SU-DHL-6 (cell line): ENCODE results near the gene EVA1B.

ENCODE experiments used
- CTCF ChIP-seq: fragments of 200-600 bp; sonication (generic); IDR thresholded peaks from one replicate; pipeline ENCODE4 v1.5.1; 2017; ENCODE audit warnings: antibody characterized with exemption, mild to moderate bottlenecking, low read length, moderate library complexity; ENCODE audit not compliant: insufficient read depth, poor library complexity, severe bottlenecking
- EZH2phosphoT487 ChIP-seq: fragments of 200-600 bp; sonication (generic), shearing (Covaris generic); conservative IDR thresholded peaks from 2 replicates; pipeline ENCODE4 v1.6.1; 2018; ENCODE audit warnings: mild to moderate bottlenecking, antibody characterized with exemption, low read length, moderate library complexity, mixed read lengths

GRCh38 chr1:36323636-36324352 lies at the start of gene EVA1B:
- no peak for TF ChIP-seq CTCF
- no peak for TF ChIP-seq EZH2phosphoT487
